Ovary (tissue), 9 donors: ENCODE data around the gene SLC39A11. TPM values are rescaled to one million over a fixed set of nuclear protein-coding genes. Genes with fewer than 3 reads are reported as not detected.

Experiments used
- DNase-seq, 5 donors: peaks; one replicate each; pipeline ENCODE4 v3.0.0-alpha.2; 2019 to 2020
- H3K27ac ChIP-seq, 2 donors: fragments of 200-600 bp; one replicate each; pipeline versions ENCODE4 v1.5.1 to v1.8.0; 2019 to 2022
- H3K27me3 ChIP-seq: fragments of 200-600 bp; one replicate; pipeline ENCODE4 v1.8.0; 2022
- H3K36me3 ChIP-seq: fragments of 200-600 bp; sonication (generic); one replicate; pipeline ENCODE4 v1.5.1; 2019
- H3K4me1 ChIP-seq: one replicate; pipeline ENCODE4 v1.8.1; 2013; ENCODE audit warnings: mild to moderate bottlenecking, moderate library complexity; ENCODE audit not compliant: insufficient read depth
- H3K4me3 ChIP-seq: fragments of 200-600 bp; sonication (generic); one replicate; pipeline ENCODE4 v1.5.1; 2017
- H3K9me3 ChIP-seq, 2 donors: fragments of 200-600 bp in 1 of 2; sonication (generic) in 1 of 2; one replicate each; pipeline versions ENCODE4 v1.5.1 to v1.8.1; 2013 to 2019; ENCODE audit warnings: mild to moderate bottlenecking in 1 of 2, moderate library complexity in 1 of 2
- CTCF ChIP-seq, 3 donors: fragments of 450-650 bp in 2 of 3; fragments of 200-600 bp in 1 of 3; IDR thresholded peaks; one replicate each; pipeline versions ENCODE4 v1.5.1 to v1.8.0; 2016 to 2022; ENCODE audit warnings: antibody characterized with exemption in 3 of 3, mild to moderate bottlenecking in 1 of 3
- EP300 ChIP-seq: sonication (generic); formaldehyde crosslinking; IDR thresholded peaks from one replicate; pipeline ENCODE4 v1.6.1; 2017; ENCODE audit warnings: antibody characterized with exemption
- POLR2A ChIP-seq: fragments of 450-650 bp; IDR thresholded peaks from one replicate; pipeline ENCODE4 v1.6.1; 2017; ENCODE audit warnings: antibody characterized with exemption, mild to moderate bottlenecking, moderate library complexity
- WGBS, 3 donors: extraction: QIAGEN DNeasy Blood & Tissue Kit in 1 of 3; methylation state at CpG; one replicate each; pipeline versions ENCODE4 v1.1.5 to v1.1.7; 2013 to 2017; 5-methylcytosine and 5-hydroxymethylcytosine counted together
- intact Hi-C, 4 donors: fragments of 100-400 bp; cut with DNase I; formaldehyde crosslinking; loops; one replicate each; pipeline versions ENCODE4 v1.11.0 to v1.15.1; 2022 to 2023
- polyA plus RNA-seq, 2 donors: library from polyadenylated mRNA; stranded (reverse); fragments of 200-250 nt in 1 of 2; fragments of 350-450 nt in 1 of 2; fragmentation: Illumina TruSeq in 1 of 2; extraction: RNeasy Lipid Tissue Mini Kit (QIAGEN cat#74804) in 1 of 2; gene quantifications; one replicate each; pipeline ENCODE4 v1.2.3, GENCODE V29; 2013 to 2014
- total RNA-seq, 7 donors: library from RNA; depleted of rRNA in 2 of 7; stranded (reverse); fragments of >200 nt in 2 of 7; fragmentation: NEBNext Ultra II Directional in 3 of 7; extraction: Animal tissue kit (Norgen Biotek cat#: 25700) in 3 of 7; gene quantifications; one replicate each; pipeline versions ENCODE4 v1.1.0 to v1.2.4, GENCODE V29; 2016 to 2023
- donor health status: DM: no; HTN: no; CAD: no; lungs with moderate emphysema.
- donor health status: DM: no; HTN: no; CAD: no.
- donor health status: Bipolar disorder and iron deficiency.
- donor health status: DM: yes; HTN: yes; CAD: no.
- donor health status: DM: no; HTN: no; CAD: no.
- donor health status: DM: yes; HTN: yes; CAD: no.

SLC39A11 gene
- total and polyA plus RNA-seq, 9 donors: 4.0 to 21.2 (median 10.1) TPM

DNA sequence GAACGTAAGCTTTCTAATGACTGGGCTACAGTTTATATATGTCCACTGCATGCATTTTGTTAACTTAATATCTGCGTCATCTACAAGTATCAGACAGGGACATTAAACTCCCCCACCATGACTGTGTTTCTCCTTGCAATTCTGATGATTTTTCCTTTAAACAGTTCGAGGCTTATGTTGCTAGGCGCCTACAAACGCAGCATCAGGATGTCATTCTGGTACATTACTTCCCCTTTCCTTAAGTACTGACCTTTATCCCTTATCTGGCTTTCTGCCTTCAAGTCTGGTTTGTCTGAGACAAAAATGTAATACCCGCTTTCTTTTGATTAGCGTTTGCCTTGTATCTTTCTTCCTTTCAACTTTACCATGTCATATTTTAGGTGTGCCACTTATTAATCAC lies 362.4 kb downstream of the SLC39A11 start:
- 65 to 71% (median 66%) methylated on average over 7 of the region's 7 CpGs for WGBS, 3 donors
- H3K36me3 ChIP-seq: no peaks in the 10 kb centered on the region
- no peak overlapping the region for H3K4me3 ChIP-seq
- TF ChIP-seq CTCF (IDR thresholded peaks at IDR 0.05) (no peak), EP300 (no peak), POLR2A (no peak)
- no peak overlapping the region for H3K27ac ChIP-seq
- no peaks in the 10 kb centered on the region for H3K4me1 ChIP-seq
- no peak for DNase-seq
- intact Hi-C loops: no loop called here
- H3K27me3 ChIP-seq: no peaks in the 10 kb centered on the region
- no peaks in the 10 kb centered on the region for H3K9me3 ChIP-seq

GRCh38 chr17:72726936-72727335 lies 365.6 kb downstream of the SLC39A11 start:
- Histone ChIP-seq H3K27me3 (no peaks in the 10 kb centered on the region), H3K27ac (no peak overlapping the region), H3K4me3 (no peak overlapping the region), H3K9me3 (no peaks in the 10 kb centered on the region), H3K36me3 (no peaks in the 10 kb centered on the region), H3K4me1 (no peaks in the 10 kb centered on the region)
- intact Hi-C loops: loop anchor here in 3 of 4 donors (10.0 kb wide), 5 partner anchors 428 to 648 kb away; partner anchors contain the start of gene SSTR2 (in 1 of the 3)
- DNase-seq: no peak
- WGBS, 3 donors: 69 to 74% (median 72%) methylated on average over 9 of the region's 9 CpGs
- TF ChIP-seq POLR2A (no peak), CTCF (IDR thresholded peaks at IDR 0.05) (no peak), EP300 (no peak)

DNA sequence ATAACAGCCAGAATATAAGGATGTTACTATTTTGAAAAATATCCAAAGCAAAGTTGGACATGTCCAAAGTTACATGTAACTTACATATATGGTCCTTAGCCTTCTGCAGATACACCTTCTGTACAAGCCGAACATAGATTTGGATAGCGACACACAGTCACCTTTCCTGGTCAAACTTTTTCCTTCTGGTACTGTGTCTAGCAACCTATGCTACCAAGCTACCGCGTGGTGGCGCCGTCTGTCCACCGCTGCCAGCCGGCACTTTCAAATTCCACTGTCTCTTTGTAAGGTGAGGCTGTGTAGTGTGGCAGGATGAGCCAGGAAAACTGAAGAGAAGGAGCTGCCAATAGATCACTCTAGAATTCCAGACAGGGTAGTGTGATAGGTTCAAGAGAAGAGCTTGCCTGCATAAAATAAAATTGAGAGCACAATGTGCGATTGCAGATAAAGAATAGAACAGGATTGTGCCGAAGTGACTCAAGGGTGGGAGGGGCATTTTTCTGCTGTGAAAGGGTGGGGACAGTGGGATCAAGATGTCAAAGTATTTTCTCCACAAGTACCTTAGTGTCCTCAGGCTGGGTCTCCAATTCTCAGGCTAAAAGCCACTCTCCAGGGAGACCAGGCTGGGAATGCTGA lies 366.9 kb downstream of the SLC39A11 start:
- no peak overlapping the region for H3K27ac ChIP-seq
- 17 to 23% (median 17%) methylated on average over 10 of the region's 10 CpGs for WGBS, 3 donors
- DNase-seq: peak in 4 of 5 donors; percentile 12 to 55 (median 34)
- no peaks in the 10 kb centered on the region for H3K4me1 ChIP-seq
- no peaks in the 10 kb centered on the region for H3K27me3 ChIP-seq
- H3K36me3 ChIP-seq: no peaks in the 10 kb centered on the region
- no peak overlapping the region for H3K4me3 ChIP-seq
- intact Hi-C loops: loop anchor here in 3 of 4 donors (10.0 kb wide), 5 partner anchors 429 to 649 kb away; partner anchors contain the start of gene SSTR2 (in 1 of the 3)
- H3K9me3 ChIP-seq: no peaks in the 10 kb centered on the region
- no peak for TF ChIP-seq EP300
- no peak for TF ChIP-seq POLR2A
- no peak for TF ChIP-seq CTCF (IDR thresholded peaks at IDR 0.05)

- whole genome bisulfite sequencing, 3 donors: 63 to 64% (median 63%) methylated on average over 2 of the region's 2 CpGs
- Histone ChIP-seq H3K4me1 (no peaks in the 10 kb centered on the region), H3K27me3 (no peaks in the 10 kb centered on the region), H3K4me3 (no peak overlapping the region), H3K27ac (no peak overlapping the region), H3K9me3 (no peaks in the 10 kb centered on the region), H3K36me3 (no peaks in the 10 kb centered on the region)
- no peak for DNase-seq
- TF ChIP-seq CTCF (IDR thresholded peaks at IDR 0.05) (no peak), POLR2A (no peak), EP300 (no peak)
- intact Hi-C loops: loop anchor here in 3 of 4 donors (10.0 kb wide), 5 partner anchors 431 to 651 kb away; partner anchors contain the start of gene SSTR2 (in 1 of the 3)
Observed at GRCh38 chr17:72724267-72724666, 368.2 kb downstream of the SLC39A11 start.
